Suprapubic skin (tissue), 4 donors: Measurements from ENCODE around the gene PTPRH. TPM values are rescaled to one million over a fixed set of nuclear protein-coding genes. Genes with fewer than 3 reads are reported as not detected.

Experiments used
- DNase-seq, 2 donors: peaks; one replicate each; pipeline ENCODE4 v3.0.0-alpha.2; 2019; ENCODE audit warnings: low spot score in 2 of 2
- H3K27ac ChIP-seq: fragments of 200-600 bp; sonication (generic); one replicate; pipeline ENCODE4 v1.5.1; 2019
- H3K27me3 ChIP-seq: fragments of 200-600 bp; sonication (generic); one replicate; pipeline ENCODE4 v1.5.1; 2019
- H3K36me3 ChIP-seq: fragments of 200-600 bp; sonication (generic); one replicate; pipeline ENCODE4 v1.5.1; 2019
- H3K4me1 ChIP-seq: fragments of 200-600 bp; sonication (generic); one replicate; pipeline ENCODE4 v1.5.1; 2019
- H3K4me3 ChIP-seq: fragments of 200-600 bp; sonication (generic); one replicate; pipeline ENCODE4 v1.5.1; 2019; ENCODE audit warnings: mild to moderate bottlenecking
- H3K9me3 ChIP-seq: fragments of 200-600 bp; sonication (generic); one replicate; pipeline ENCODE4 v1.5.1; 2019
- EP300 ChIP-seq: sonication (generic); formaldehyde crosslinking; IDR thresholded peaks from one replicate; pipeline ENCODE4 v1.6.1; 2017; ENCODE audit warnings: antibody characterized with exemption
- POLR2A ChIP-seq, 2 donors: fragments of 450-650 bp; IDR thresholded peaks; one replicate each; pipeline ENCODE4 v1.6.1; 2017; ENCODE audit warnings: antibody characterized with exemption in 2 of 2, mild to moderate bottlenecking in 2 of 2, moderate library complexity in 2 of 2
- POLR2AphosphoS5 ChIP-seq, 3 donors: sonication (generic); formaldehyde crosslinking; IDR thresholded peaks; one replicate each; pipeline ENCODE4 v1.6.1; 2017; ENCODE audit warnings: antibody characterized with exemption in 3 of 3
- WGBS: methylation state at CpG from one replicate; pipeline ENCODE4 v1.1.5; 2018; 5-methylcytosine and 5-hydroxymethylcytosine counted together
- total RNA-seq, 4 donors: library from RNA; depleted of rRNA; stranded (reverse); fragments of >200 nt; gene quantifications; one replicate each; pipeline ENCODE4 v1.1.0, GENCODE V29; 2016
- TF ChIP-seq, protein P1 (sequence below), 2 donors: fragments of 200-600 bp in 1 of 2; fragments of 450-650 bp in 1 of 2; sonication (generic) in 1 of 2; IDR thresholded peaks; one replicate each; pipeline ENCODE4 v1.5.1; 2016 to 2019; ENCODE audit warnings: antibody characterized with exemption in 2 of 2, mild to moderate bottlenecking in 1 of 2, moderate library complexity in 1 of 2

Gene PTPRH
- total RNA-seq, 4 donors from 2014 or later: 0.34 to 1.4 (median 1.1) TPM; not detected in 1

DNA sequence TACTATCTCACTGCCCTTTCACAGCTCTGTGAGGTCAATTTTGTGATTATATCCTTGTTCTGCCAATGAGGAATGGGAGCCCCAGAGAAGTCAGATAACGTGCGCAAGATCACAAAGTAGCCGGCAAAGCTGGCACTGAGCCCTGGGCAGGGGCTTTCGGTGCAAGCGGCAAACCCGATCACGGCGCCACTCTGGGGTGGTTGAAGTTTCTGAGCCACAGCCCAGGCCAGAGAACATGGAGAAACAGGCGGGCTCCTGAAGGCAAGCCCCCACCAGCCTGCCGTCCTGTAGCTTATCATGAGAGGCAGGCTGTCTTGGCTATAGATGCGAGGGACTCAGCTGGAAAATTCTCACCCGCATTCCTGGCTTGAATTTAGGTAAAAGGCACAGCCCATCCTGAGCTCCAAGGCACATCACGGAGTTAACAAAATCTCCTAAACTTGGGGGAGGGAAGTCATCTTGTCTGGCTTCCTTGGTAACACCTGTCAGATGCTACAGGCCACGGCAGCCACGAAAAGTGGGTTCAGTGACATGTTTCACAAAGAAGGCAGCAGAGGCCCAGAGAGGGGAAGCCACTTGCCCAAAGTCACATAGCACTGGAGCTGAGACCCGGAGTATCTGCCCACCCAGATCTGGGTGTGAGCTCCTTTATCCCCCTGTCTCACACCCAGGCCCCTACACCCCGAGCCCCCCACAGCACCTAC lies 72.8 kb downstream of the PTPRH start:
- Histone ChIP-seq H3K27ac (no peak overlapping the region), H3K27me3 (peaks cover 58% of the 10 kb centered on the region), H3K4me3 (no peak overlapping the region), H3K36me3 (no peaks in the 10 kb centered on the region), H3K4me1 (no peaks in the 10 kb centered on the region), H3K9me3 (no peaks in the 10 kb centered on the region)
- WGBS: 96% methylated on average over 12 of the region's 17 CpGs
- TF ChIP-seq, protein P1, sequence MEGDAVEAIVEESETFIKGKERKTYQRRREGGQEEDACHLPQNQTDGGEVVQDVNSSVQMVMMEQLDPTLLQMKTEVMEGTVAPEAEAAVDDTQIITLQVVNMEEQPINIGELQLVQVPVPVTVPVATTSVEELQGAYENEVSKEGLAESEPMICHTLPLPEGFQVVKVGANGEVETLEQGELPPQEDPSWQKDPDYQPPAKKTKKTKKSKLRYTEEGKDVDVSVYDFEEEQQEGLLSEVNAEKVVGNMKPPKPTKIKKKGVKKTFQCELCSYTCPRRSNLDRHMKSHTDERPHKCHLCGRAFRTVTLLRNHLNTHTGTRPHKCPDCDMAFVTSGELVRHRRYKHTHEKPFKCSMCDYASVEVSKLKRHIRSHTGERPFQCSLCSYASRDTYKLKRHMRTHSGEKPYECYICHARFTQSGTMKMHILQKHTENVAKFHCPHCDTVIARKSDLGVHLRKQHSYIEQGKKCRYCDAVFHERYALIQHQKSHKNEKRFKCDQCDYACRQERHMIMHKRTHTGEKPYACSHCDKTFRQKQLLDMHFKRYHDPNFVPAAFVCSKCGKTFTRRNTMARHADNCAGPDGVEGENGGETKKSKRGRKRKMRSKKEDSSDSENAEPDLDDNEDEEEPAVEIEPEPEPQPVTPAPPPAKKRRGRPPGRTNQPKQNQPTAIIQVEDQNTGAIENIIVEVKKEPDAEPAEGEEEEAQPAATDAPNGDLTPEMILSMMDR (IDR thresholded peaks at IDR 0.05): no peak
- TF ChIP-seq EP300 (no peak), POLR2AphosphoS5 (IDR thresholded peaks at IDR 0.05) (no peak), POLR2A (IDR thresholded peaks at IDR 0.05) (no peak)
- no peak for DNase-seq

DNA sequence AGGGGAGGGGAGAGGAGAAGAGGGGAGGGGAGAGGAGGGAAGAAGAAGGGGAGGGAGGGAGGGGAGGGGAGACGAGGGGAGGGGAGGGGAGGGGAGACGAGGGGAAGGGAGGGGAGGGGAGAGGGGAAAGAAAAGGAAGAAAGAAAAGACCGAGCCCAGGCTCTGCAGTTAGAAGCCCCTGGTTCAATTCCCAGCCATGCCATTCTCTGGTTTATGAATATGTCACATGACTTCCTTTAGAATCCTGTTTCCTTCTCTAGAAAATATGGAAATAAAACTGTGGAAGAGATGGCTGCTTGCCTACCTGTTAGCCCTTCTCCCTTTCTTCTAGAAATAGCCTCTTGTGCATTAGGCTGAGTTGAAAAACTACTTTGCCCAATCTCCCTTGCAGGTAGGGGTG lies 74.6 kb downstream of the PTPRH start:
- no peak for DNase-seq

DNA sequence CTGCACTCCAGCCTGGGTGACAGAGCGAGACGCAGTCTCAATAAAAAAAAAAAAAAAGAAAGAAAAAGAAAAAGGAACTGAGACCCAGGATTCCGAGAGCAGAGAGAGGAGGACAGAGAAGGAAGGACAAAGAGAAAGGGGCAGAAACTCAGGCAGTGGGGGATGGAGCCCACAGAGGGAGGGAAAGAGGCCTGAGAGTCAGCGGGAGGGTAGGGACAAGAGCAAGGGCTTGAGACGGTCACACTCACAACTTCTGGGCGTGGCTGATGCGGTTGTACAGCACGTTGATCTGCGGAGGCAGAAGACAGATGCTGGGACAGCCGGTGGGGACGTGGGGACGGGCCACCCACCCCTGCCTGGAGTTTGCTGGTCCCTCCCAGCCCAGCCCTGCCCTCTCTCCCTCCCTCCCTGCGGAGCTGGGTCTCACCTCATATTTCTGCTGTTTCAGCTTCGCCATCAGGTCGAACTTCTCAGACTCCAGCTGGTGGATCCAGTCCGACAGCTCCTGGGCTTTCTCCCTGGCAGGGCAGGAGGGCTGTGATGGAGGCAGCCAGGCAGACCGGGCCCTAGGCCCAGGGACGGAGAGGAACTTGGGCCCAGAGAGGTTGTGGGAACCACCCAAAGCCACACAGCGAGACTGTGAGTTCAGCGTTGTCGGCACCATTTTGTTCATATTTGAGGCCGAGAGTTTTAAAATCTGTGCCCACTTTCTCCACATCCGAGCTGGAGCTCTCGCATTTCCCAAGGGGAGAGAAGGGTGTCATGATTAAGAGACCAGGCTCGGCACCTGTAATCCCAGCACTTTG lies 75.5 kb downstream of the PTPRH start:
- Histone ChIP-seq H3K36me3 (no peaks in the 10 kb centered on the region), H3K4me1 (no peaks in the 10 kb centered on the region), H3K27ac (no peak overlapping the region), H3K9me3 (no peaks in the 10 kb centered on the region), H3K4me3 (no peak overlapping the region), H3K27me3 (peaks cover 51% of the 10 kb centered on the region)
- TF ChIP-seq, protein P1 (IDR thresholded peaks at IDR 0.05): no peak
- TF ChIP-seq EP300 (no peak), POLR2AphosphoS5 (IDR thresholded peaks at IDR 0.05) (no peak), POLR2A (IDR thresholded peaks at IDR 0.05) (no peak)
- WGBS: 61% methylated on average over 24 of the region's 25 CpGs
- DNase-seq: no peak

More for the DNA sequence above, 74.6 kb downstream of the PTPRH start:
- no peak overlapping the region for H3K4me3 ChIP-seq
- no peaks in the 10 kb centered on the region for H3K4me1 ChIP-seq
- H3K27me3 ChIP-seq: peaks cover 49% of the 10 kb centered on the region
- no peaks in the 10 kb centered on the region for H3K36me3 ChIP-seq
- no peak overlapping the region for H3K27ac ChIP-seq
- WGBS: 23% methylated on average over 3 of the region's 3 CpGs
- H3K9me3 ChIP-seq: no peaks in the 10 kb centered on the region
- TF ChIP-seq EP300: no peak
- TF ChIP-seq, protein P1 (IDR thresholded peaks at IDR 0.05): no peak
- no peak for TF ChIP-seq POLR2AphosphoS5 (IDR thresholded peaks at IDR 0.05)
- no peak for TF ChIP-seq POLR2A (IDR thresholded peaks at IDR 0.05)

DNA sequence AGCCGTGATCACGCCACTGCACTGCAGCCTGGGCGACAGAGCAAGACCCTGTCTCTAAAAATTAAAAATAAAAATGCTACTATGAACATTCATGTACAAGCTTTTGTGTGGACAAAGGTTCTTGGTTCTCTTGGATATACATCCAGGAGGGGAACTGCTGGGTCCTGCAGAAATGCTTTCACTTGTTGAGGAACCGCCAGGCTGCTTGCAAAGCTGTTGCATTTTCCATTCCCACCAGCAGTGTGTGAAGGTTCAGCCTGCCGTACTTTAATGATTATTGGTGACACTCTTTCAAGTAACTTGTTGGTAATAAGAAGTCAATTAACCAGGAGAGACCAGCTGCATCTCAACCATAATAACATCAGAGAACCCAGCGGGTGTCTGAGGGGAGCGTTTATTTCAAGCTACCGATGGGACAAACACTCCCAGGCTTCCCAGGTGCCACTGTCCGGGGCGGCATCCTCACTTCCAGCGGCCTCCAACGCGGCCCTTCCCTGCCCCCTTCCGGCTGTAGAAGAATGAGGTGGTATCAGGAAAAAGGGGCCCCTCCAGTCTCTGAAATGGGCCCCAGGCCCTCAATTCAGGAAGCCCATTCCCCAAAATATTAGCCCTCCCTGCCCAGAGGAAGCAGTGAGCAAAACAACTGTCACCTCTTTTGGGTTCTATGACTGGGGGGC lies 76.7 kb downstream of the PTPRH start:
- Histone ChIP-seq H3K9me3 (no peaks in the 10 kb centered on the region), H3K27me3 (peaks cover 42% of the 10 kb centered on the region)

More for the DNA sequence above, 76.7 kb downstream of the PTPRH start:
- 48% methylated on average over 14 of the region's 14 CpGs for WGBS
- DNase-seq: no peak
- no peaks in the 10 kb centered on the region for H3K36me3 ChIP-seq
- H3K4me3 ChIP-seq: no peak overlapping the region
- no peak overlapping the region for H3K27ac ChIP-seq
- TF ChIP-seq, protein P1 (IDR thresholded peaks at IDR 0.05): no peak
- TF ChIP-seq POLR2AphosphoS5 (IDR thresholded peaks at IDR 0.05) (no peak), EP300 (no peak)
- H3K4me1 ChIP-seq: no peaks in the 10 kb centered on the region
